Activated CD4-positive, alpha-beta T cell treated with anti-CD3 and anti-CD28 coated beads, Interleukin-2, amount 50 U/mL, for 48 hours (primary cell): ENCODE data around the gene ST6GALNAC3.

Source experiments
- DNase-seq, 2 experiments: peaks; one replicate each; pipeline ENCODE4 v3.0.0-alpha.2; 2020

ST6GALNAC3 gene

DNA sequence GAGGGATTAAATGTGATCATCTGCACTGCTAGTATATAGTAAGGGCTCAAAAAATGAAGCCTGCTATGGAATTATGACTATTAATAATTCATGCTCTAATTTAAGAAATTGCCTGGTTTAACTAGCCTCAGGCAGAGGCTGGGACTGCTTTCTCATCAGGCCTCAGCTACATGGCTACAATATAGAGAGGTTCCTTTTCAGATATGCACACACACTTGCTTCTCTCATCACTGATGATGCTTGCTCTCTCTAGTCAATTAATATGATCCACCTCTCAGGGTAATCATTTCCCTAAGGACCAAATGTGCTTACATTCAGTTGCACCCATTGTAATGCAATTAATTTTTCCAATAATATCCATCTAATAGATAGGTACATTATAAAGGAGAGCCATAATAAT, 467.8 kb downstream of the ST6GALNAC3 start:
- no peak for DNase-seq

DNA sequence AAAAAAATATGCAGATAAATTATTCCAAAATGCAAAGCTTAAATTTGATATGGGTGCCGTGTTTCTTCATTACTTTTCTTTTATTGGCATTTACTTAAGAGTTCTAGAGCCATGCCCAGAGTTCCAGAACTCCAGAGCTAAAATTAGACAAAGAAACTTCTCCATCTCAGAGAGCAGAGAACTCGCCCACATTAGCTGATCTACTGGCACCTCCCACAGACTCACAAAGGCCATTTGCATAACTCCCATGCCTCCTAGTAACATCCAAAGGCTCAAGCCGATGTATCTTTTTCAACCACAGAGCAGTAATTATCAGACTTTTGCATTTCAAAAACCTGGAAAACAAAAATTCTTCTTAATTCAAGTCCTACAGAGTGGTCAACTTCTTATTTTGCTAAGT, 468.9 kb downstream of the ST6GALNAC3 start:
- DNase-seq, result no peak

DNA sequence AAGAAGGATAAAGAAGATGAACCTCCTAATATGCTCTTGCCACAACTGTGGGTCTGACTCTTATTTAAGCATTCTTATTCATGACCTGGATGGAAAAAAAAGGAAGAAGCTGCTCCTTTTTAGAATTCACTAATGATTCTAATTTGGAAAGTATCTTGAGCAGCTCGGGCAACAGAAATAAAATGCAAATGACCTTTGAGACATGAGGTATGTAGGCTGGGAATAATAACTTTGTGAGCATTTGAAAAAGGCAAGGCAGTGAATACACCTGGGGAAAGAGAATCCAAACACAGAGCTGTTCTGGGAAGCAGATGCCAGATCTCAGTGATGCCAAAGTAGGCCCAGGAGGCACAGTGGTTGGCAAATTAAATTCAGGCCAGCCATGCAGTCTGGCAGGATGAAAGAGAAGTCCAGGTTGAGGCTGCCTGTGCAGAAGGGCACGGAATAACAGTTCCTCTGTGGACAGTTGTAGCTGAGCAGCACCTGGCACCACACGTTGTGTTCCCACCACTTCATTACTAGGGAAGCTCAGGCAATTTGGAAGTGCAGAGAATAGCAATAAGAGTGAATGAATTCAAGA, 471.9 kb downstream of the ST6GALNAC3 start:
- no peak for DNase-seq

DNA sequence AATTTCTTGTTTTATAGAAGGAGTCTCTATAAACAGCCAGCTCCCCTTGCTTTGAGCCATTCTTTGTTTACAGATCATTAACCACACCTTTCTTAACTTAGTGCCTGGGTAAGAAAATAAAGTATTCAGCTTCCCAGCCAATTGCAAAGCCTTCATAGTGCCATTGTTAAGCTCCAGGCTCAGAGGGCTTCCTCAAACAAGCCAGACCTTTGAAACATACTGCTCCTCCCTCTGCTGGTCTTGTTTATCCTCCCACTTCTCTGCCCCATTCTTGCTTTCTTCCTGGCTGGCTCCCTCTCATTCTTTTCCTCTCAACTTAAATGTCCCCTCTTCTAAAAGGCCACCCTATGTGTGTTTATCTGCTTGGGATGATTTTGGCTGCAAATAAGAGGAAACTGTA, 473.4 kb downstream of the ST6GALNAC3 start:
- no peak for DNase-seq

DNA sequence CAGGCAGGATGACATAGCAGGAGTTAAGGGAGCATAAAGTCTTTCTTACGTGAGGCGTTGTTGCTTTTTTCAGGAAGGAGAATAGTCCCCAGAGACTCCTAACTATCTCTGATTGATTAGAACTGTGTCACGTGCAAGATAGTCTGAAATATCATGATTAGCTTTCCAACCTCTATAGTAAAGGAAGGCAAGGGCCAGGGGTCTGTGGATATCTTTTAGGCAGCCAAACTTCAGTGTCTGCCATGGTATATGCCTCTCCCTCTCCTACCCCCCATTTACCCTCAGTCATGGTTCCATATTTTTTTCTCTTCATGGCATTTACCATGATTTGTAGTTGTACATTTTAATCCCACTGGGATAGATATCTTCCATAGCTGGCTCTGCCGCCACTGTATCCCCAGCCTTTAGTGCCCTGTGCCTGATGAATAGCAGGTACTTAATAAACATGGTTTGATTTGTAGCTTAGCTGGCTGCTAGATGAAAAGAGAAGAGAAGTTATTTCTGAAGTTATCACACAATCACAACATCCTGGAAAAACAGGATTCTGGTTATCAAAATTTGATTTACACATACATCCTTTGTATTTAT, 474.1 kb downstream of the ST6GALNAC3 start:
- DNase-seq, result no peak

DNA sequence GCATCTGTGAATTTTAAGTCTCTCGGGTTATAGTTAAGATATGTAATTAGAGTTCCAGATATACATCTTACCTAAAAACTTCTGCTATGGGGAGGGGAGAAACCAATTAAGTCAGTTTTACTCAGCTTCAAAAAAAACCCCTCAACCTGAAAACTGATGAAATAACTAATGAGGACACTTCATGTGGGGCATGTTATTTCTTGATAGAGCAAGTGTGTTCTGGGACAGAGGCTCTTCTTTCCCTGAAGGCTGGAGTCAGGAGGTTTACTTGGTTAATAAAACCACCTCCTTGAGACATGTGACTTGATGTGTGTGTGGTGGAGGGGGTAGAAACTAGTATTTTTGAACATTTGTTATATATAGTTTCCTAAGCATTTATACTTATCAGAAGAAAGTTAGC, 479.7 kb downstream of the ST6GALNAC3 start:
- no peak for DNase-seq

DNA sequence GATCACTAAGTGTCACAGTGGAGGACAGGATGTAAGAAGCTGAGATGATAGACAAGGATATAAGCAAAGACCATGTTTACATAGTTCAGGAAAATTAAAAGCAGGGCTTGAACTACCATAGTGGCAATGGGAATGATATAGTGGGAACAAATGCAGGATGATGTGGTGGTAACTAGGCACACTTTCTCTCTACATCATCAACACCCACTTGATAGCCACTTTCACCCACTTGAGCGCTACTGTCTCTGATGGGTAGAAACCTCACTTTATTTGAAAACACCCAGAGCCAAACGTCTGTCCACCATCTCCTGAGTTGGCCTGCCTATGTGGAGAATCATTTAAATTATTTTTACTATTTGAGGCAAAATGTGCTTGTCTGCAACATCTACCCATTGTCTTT, 487.7 kb downstream of the ST6GALNAC3 start:
- DNase-seq, result no peak

- no peak for DNase-seq
These were observed 494.2 kb downstream of the ST6GALNAC3 start for GRCh38 chr1:76568573-76569238.

DNA sequence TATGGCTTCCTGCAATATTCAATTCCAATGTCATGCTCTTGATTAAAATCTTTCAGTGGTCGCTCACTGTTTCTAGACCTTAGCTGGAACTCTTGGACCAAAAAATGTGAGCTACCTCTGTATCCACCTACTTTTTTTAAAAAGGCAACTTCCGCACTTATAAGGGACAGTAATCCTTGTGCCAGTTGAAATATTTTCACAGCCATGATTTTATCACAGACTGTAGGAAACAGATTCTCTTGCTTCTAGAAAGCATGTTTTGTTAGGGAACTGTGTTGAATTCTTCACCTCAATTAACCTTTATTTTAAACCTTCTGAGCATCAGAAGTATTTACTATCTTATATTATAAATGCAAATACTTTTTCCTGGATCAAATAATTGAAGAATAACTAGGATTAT, 496.7 kb downstream of the ST6GALNAC3 start:
- DNase-seq, result no peak

GRCh38 chr1:76572229-76572628, 497.7 kb downstream of the ST6GALNAC3 start:
- DNase-seq, result no peak

DNA sequence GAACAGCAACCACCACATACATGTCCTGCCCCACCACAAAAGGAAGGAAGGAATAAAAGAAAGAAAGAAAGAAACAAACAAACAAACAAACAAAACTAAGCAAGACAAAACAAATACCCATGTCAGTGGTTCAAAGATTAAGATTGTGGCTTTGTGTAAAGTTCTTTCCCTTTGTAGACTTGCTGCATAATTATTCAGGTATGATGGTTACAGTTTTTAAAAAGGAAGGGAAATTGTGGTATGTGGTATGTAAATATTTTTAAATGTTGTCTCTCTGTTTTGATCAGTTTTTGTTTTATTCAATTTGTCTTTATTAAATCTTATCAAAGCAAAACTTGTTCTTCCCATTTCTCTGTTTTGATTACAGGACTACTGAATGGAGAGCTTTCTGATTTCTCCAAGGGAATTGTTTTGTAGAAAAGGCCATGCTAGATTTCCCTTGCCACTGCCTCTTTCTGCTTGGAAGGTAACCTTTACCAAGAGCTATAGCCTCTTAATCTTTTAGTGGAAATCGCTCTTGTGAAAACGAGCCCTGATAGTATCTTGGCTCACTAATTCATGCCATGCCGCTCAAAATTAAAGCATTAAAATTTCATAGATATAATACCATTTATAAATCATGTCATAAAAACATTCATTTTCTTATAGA, 502.5 kb downstream of the ST6GALNAC3 start:
- no peak for DNase-seq

GRCh38 chr1:76577525-76578185, 503.1 kb downstream of the ST6GALNAC3 start:
- no peak for DNase-seq

GRCh38 chr1:76580206-76580605, 505.7 kb downstream of the ST6GALNAC3 start:
- no peak for DNase-seq

DNA sequence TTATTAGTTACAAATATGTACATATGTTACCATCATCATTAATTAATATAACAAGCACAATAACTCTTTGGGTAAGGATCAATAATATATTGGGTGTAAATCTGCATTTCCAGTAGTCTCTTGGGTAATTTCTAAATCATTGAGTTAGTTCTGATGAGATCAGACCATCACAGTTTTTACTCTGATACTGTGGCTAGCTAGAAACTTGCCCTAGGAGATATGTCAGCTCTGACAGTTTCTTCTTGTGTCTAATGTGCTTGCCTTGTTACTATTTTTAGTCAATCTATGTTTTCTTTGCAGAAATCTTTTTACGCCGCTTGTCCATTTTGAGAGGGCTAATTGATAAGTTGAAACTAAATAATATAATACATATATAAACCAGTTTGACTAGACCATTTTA, 507.2 kb downstream of the ST6GALNAC3 start:
- no peak for DNase-seq

- DNase-seq, result no peak
These were observed 508.8 kb downstream of the ST6GALNAC3 start for GRCh38 chr1:76583235-76583868.

- DNase-seq, result no peak
These were observed 509.4 kb downstream of the ST6GALNAC3 start for GRCh38 chr1:76583875-76584477.

DNA sequence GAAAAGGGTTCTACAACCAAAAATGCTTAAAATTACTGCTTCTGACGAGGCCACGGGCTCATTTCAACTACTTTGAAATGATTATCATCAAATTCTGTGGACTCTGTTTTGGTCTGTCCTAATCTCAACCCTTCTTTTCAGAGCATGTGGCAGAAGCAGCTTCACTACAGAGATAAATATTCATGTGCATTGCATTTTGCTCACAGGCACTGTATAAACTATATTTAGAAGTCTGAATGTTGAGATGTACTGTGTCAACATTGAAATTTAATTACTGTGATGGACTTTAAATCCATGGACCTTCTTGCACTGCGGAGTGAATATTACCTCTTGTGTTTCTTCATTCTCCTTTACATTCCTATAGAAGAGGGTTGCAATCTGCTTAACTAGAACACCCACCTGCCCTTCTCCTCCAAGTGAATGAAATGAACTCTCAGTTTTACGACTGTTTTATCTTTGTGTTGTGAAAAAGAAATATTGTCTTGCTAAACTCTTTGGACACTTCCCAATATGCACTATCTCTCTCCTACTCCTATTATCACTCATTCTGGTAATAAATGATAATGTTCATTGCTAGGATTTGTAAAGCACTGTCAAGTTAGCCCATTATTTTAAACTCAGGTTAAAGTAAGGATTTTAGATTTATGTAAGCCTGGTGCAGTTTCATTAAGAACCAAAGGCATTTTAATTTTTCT, 511.6 kb downstream of the ST6GALNAC3 start:
- no peak for DNase-seq

- no peak for DNase-seq
These were observed 512.7 kb downstream of the ST6GALNAC3 start for GRCh38 chr1:76587212-76587611.

GRCh38 chr1:76591461-76591860, 516.9 kb downstream of the ST6GALNAC3 start:
- no peak for DNase-seq

DNA sequence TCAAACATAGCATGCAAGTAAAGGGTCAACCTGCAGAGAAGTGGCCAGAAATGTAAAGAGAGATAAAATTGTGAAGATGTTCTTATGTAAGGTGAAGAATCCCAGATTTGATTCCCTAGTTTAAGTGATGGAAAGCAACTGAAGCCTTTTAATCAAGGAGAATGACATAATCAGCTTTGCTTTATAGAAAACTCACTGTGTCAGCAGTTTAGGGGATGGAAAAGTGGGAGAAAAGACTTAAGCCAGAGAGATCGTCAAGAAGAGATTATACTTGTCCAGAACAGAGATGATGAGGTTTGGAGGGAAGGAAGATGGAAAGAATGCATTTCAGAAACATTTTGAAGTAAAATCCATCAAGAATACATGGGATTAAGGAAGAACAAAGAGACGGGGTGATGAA, 517.4 kb downstream of the ST6GALNAC3 start:
- DNase-seq, result no peak

DNA sequence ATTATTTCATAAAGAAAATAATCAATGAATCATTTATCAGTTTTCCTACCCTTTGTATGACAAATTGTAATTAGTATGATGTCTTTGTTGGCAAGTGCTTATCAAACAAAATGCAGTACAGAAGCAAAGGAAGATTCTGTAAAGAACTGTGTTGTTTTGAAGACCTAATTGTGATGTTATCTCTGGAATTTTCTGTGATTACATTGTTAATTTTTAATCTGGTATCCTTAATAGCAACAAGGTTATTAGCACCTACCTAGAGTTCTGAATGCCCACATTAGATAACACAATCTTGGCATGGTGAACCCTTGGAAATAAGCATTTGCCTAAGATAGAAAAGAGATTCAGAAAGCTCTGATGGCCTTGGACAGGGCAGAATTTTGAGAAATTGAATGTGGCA, 518.6 kb downstream of the ST6GALNAC3 start:
- DNase-seq, result no peak

GRCh38 chr1:76593618-76594017, 519.1 kb downstream of the ST6GALNAC3 start:
- no peak for DNase-seq
